GM23338 (cell line): ENCODE measurements around the gene KRTAP10-6. TPM values are rescaled to one million over a fixed set of nuclear protein-coding genes. Genes with fewer than 3 reads are reported as not detected.

Source experiments
- polyA plus RNA-seq: library from polyadenylated mRNA; unstranded; fragments of >200 nt; fragmentation: Nextera tagmentation; extraction: Ambion mirVana; gene quantifications from 2 replicates; pipeline ENCODE4 v1.2.1, GENCODE V29; 2016
- total RNA-seq: library from RNA; depleted of rRNA; stranded (reverse); fragments of >200 nt; shearing (Covaris generic); gene quantifications from 2 replicates; pipeline ENCODE4 v1.2.3, GENCODE V29; 2014; rRNA removed

KRTAP10-6 gene
- total and polyA plus RNA-seq, 2 experiments from 2014 or later, result not detected

Other genes with a start within 250 kb of the KRTAP10-6 start
- 0.83 and 2.0 TPM in 2 replicates for gene TRPM2, start 238.9 kb downstream of the KRTAP10-6 start, total RNA-seq
- gene TRPM2, start 238.9 kb downstream of the KRTAP10-6 start, polyA plus RNA-seq, result 0.50 and 0.53 TPM in 2 replicates
- gene LRRC3, start 137.0 kb downstream of the KRTAP10-6 start, total RNA-seq, result 4.4 and 6.8 TPM in 2 replicates
- 0.95 and 1.2 TPM in 2 replicates for gene LRRC3, start 137.0 kb downstream of the KRTAP10-6 start, polyA plus RNA-seq
- gene KRTAP10-1, start 52.3 kb downstream of the KRTAP10-6 start, total RNA-seq, result not detected in 2 replicates
- not detected in 2 replicates for gene KRTAP10-1, start 52.3 kb downstream of the KRTAP10-6 start, polyA plus RNA-seq
- gene KRTAP10-2, start 41.0 kb downstream of the KRTAP10-6 start, total RNA-seq, result not detected in 2 replicates
- 0.24 TPM in 1 of 2 replicates, not detected in the other for gene KRTAP10-2, start 41.0 kb downstream of the KRTAP10-6 start, polyA plus RNA-seq
- not detected in 2 replicates for gene KRTAP10-3, start 33.7 kb downstream of the KRTAP10-6 start, total RNA-seq
- gene KRTAP10-3, start 33.7 kb downstream of the KRTAP10-6 start, polyA plus RNA-seq, result not detected in 2 replicates
- not detected in 2 replicates for gene KRTAP10-4, start 18.8 kb downstream of the KRTAP10-6 start, total RNA-seq
- gene KRTAP10-4, start 18.8 kb downstream of the KRTAP10-6 start, polyA plus RNA-seq, result not detected in 2 replicates
- gene KRTAP10-5, start 11.9 kb downstream of the KRTAP10-6 start, total RNA-seq, result not detected in 2 replicates
- not detected in 2 replicates for gene KRTAP10-5, start 11.9 kb downstream of the KRTAP10-6 start, polyA plus RNA-seq
- gene KRTAP10-7, start 8.1 kb upstream of the KRTAP10-6 start, total RNA-seq, result not detected in 2 replicates
- gene KRTAP10-7, start 8.1 kb upstream of the KRTAP10-6 start, polyA plus RNA-seq, result not detected in 2 replicates
- gene KRTAP10-8, start 19.6 kb upstream of the KRTAP10-6 start, total RNA-seq, result not detected in 2 replicates
- gene KRTAP10-8, start 19.6 kb upstream of the KRTAP10-6 start, polyA plus RNA-seq, result not detected in 2 replicates
- not detected in 2 replicates for gene KRTAP10-9, start 34.6 kb upstream of the KRTAP10-6 start, total RNA-seq
- gene KRTAP10-9, start 34.6 kb upstream of the KRTAP10-6 start, polyA plus RNA-seq, result not detected in 2 replicates
- gene KRTAP10-10, start 44.9 kb upstream of the KRTAP10-6 start, total RNA-seq, result not detected in 2 replicates
- not detected in 2 replicates for gene KRTAP10-10, start 44.9 kb upstream of the KRTAP10-6 start, polyA plus RNA-seq
- gene KRTAP10-11, start 53.9 kb upstream of the KRTAP10-6 start, total RNA-seq, result not detected in 2 replicates
- not detected in 2 replicates for gene KRTAP10-11, start 53.9 kb upstream of the KRTAP10-6 start, polyA plus RNA-seq
- not detected in 2 replicates for gene KRTAP12-4, start 62.2 kb upstream of the KRTAP10-6 start, total RNA-seq
- gene KRTAP12-4, start 62.2 kb upstream of the KRTAP10-6 start, polyA plus RNA-seq, result not detected in 2 replicates
- gene KRTAP12-3, start 65.4 kb upstream of the KRTAP10-6 start, total RNA-seq, result not detected in 2 replicates
- gene KRTAP12-3, start 65.4 kb upstream of the KRTAP10-6 start, polyA plus RNA-seq, result not detected in 2 replicates
- gene KRTAP12-2, start 74.4 kb upstream of the KRTAP10-6 start, total RNA-seq, result not detected in 2 replicates
- gene KRTAP12-2, start 74.4 kb upstream of the KRTAP10-6 start, polyA plus RNA-seq, result not detected in 2 replicates
- not detected in 2 replicates for gene KRTAP12-1, start 89.7 kb upstream of the KRTAP10-6 start, total RNA-seq
- gene KRTAP12-1, start 89.7 kb upstream of the KRTAP10-6 start, polyA plus RNA-seq, result not detected in 2 replicates
- not detected in 2 replicates for gene KRTAP10-12, start 104.7 kb upstream of the KRTAP10-6 start, total RNA-seq
- not detected in 2 replicates for gene KRTAP10-12, start 104.7 kb upstream of the KRTAP10-6 start, polyA plus RNA-seq
- 0.35 TPM in 1 of 2 replicates, not detected in the other for gene TSPEAR, start 119.1 kb upstream of the KRTAP10-6 start, total RNA-seq
- 0.45 and 0.92 TPM in 2 replicates for gene TSPEAR, start 119.1 kb upstream of the KRTAP10-6 start, polyA plus RNA-seq
- 100 and 112 TPM in 2 replicates for gene UBE2G2, start 209.3 kb upstream of the KRTAP10-6 start, total RNA-seq
- gene UBE2G2, start 209.3 kb upstream of the KRTAP10-6 start, polyA plus RNA-seq, result 55.0 and 66.4 TPM in 2 replicates
- gene SUMO3, start 225.6 kb upstream of the KRTAP10-6 start, total RNA-seq, result 91.9 and 103 TPM in 2 replicates
- 90.6 and 90.8 TPM in 2 replicates for gene SUMO3, start 225.6 kb upstream of the KRTAP10-6 start, polyA plus RNA-seq